Limb (tissue), 2 donors: ENCODE results near the gene TMEM63C.

Experiments used
- DNase-seq, 2 donors: peaks; one replicate each; pipeline ENCODE4 v3.0.0-alpha.2; 2016; ENCODE audit errors: extremely low spot score in 2 of 2

Gene TMEM63C

DNA sequence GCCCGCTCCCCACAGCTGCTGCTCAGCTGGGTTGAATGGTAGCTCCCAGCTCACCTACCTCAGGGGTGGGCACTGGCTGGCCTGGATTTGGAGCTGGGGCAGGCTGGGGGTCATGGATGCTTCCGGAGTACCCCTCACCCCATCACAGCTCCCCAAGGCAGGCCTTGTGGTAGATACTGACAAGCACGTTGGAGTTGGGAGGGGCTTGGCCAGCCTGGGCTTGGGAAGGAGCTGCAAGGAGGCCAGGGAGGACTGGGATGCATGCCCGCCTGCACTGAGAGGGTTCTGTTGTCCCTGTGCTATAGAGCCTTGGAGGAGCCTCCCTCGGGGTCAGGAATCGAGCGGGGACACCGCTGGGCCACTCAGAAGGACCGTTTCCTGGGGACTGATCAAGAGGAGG, 14.2 kb downstream of the TMEM63C start:
- no peak for DNase-seq

DNA sequence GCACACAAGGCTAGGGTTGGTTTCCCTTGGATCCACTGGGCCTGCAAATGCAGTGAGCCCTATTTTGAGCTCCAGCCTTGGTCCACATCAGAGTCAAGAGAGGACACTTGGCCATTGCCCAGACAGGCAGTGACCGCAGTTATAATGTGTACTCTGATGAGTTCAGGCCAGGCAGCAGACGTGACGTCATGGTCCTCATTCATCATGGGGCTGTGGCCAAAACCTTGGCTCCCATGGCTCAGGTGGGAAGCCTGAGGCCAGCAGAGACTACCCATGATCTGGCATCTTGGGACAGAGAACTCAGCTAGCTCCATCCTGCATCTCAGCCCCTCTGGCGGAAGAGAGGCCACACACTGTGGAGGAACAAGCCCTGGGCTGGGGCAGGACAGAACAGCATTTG, 16.4 kb downstream of the TMEM63C start:
- no peak for DNase-seq

DNA sequence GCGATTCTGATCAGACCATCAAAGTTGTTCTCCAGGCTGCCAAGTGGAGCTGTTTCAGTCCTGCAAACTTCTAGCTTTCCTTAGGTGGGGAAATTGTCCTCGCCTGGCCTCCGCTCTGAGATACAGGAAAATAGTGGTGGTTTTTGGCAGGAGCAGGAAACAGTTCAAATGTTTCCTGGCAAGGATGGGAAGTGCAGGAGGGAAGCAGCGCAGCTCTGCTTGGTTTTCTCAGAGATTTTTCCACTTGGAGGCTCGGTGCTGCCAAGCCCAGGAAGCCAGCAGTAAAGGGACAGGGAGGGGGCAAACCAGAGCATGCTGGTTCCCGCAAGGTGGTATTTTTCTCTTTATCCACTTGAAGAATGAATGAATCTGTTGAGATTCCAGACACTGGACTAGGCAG, 17.0 kb downstream of the TMEM63C start:
- DNase-seq: no peak

DNA sequence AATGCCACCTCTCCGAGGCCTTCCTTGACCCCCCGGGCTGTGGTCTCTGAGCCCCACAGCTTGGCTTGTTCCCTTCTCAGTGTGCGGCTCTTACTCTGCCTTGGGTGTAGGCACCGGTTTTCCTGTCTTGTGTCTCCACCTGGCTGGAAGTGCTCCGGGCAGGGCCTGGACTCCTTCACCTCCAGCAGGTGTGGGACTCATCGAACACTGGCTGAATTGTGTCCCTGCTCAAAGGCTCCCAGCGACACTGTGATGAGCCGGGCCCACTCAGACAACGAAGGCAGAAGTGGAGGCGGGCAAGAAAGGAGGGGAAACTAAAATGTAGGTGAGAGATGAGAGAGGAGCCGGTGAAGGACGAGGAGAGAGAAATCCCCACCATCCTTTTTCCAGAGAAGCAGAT, 18.0 kb downstream of the TMEM63C start:
- DNase-seq: no peak

DNA sequence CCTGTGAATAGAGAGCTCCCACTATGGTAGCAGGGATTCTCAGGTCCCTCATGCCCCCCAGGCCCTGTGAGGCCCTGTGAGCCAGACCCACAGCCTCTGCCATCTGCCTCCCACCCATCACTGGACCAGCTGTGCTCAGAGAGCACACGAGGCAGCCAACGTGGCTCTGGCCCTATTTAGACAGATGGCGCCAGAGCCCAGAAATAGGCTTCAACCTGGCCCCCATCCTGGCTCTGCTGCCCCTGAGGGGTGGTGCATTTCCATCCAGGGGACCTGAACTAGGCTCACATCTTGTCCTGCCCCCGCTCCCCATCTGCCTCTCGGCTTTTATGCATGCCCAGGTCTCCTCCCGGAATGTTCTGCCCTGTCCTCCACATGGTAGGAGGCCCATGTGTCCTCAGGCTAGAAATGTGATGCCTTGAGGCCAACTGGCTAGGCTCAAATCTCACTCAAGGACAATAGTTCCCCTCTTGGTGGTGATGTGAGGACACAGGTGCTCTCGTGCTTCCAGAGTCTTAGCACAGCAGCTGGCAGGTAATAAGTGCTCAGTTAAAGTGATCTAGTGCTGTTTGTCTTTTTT, 18.9 kb downstream of the TMEM63C start:
- no peak for DNase-seq

DNA sequence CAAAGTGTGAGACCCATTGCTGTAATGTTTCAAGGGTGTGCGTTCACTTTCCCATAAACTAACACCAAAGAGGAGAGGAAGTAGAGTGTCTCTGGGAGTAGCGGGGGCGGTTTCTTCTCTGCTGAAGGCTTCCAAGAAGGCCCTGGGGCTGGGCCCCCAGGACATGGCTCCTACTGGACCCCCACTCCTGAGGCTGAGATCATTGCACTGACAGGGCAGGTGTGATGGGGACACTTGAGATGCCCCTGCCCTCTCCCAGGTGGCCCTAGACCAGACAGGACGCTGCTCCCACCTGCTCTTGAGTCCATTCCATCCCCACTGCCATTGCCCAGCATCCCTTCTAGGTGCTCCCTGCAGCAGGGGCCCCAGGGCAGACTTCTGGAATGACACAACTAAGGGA, 20.1 kb downstream of the TMEM63C start:
- no peak for DNase-seq

DNA sequence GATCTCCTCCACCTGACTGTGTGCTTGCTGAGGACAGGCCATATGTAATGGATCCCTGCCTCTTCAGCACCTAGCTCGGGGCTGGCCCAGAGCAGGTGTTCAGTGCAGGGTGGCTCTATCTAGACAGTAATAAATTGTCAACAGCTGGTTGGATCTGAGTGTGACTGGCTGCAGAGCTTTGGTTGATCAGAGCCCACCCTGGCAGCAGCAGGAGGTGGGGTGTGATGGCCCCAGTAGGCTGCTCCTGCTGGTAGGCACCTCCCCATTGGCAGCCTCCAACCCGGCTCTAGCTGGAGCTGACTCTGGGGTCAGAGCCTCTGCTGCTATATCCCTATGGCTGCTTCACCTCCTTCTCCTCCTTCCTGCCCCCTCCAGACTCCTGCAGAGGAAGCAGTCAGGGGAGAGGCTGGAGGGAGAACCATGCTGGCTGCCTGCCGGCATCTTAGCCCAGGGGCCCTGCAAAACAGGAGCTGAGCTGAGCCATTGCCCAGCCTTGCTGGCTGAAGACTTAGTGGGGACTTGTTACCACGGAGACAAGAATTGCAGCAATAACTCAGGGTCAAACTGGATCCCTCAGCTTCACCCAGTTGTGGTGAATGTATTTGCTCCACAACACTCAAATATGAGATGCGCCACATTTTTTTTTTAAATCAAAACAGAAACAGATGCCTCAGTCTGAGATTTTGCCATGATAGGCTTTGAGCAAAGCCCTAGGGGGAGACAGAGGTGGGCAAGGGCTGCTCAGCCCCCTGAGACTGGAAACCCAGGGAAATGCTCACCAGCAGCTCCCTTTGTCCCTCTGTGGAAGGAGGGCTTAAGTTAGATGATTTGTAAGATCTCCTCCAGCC, 22.2 kb downstream of the TMEM63C start:
- DNase-seq: no peak

DNA sequence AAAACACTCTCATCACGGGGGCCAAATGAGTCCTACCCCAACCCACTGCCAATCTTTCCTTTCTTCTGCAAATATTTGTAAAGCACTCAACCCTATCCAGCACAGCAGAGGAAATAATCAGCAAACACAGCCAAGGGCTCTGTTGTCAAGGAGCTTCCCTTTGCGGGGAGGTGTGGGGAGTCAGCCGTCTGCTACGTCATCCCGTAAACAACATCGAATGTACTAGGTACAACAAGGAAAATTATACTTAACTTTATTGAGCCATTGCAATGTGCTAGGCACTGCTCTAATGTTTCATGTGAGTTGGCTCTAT, 22.8 kb downstream of the TMEM63C start:
- no peak for DNase-seq

DNA sequence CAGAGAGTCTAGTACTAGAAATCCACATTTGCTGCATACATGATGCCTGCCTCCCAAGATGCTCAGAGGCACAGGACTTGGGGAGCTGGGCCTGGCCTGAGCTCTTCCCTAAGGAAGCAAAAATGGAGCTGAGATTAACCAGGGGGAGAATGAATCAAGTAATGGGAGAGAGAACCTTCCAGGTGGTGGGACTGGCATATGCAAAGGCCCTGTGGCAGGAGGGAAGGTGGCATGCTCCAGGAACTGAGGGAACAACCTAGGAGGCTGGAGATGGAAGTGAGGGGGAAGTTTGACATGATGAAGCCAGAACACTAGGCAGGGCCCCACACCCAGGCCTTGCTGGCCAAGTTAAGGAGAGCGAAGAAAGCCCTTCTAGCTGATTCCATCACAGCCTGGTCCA, 23.3 kb downstream of the TMEM63C start:
- DNase-seq: no peak

DNA sequence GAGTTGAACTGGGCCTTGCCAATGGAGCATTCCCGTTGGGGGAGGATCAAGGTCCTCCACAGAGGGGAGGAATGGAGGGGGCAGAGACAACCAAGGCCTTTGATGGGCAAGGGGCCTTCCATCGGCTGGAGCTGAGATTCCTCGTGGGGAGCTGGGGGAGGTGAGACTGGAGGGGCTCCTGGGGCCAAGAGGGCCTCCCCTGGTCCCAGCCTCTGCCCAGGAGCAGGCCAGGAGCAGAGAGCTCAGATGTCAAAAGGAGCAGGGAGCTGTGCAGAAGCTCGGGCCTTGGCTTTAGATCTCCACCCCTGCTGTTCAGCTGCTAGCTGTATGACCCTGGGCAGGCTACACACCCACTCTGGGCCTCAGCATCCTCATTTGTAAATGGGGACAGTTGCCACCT, 24.0 kb downstream of the TMEM63C start:
- no peak for DNase-seq

DNA sequence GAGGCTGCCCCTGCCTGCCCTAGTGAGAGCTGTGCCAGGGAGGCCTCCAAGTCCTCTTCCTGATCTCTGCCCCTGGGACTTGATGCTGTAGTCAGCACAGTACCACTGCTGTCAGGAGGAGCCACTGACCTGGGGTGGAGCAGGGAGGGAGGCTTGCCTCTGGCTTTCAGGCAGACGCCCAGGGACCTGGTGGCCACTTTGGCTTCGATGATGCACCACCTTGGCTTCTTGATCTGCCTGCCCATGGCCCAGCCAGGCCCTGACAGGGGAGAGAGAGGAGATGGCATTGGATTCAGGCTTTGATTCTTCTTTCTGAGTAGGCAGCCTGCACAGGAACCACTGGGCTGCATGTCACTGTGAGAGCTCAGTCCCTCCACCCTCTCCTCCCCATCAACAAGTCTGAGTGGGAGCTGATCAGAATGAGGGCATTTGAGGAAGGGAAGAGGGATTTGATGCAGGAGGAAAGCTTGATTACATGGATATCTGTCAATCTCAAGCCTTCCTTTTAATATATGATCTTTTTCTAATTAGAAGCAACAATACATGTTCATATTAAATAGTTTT, 24.7 kb downstream of the TMEM63C start:
- no peak for DNase-seq

DNA sequence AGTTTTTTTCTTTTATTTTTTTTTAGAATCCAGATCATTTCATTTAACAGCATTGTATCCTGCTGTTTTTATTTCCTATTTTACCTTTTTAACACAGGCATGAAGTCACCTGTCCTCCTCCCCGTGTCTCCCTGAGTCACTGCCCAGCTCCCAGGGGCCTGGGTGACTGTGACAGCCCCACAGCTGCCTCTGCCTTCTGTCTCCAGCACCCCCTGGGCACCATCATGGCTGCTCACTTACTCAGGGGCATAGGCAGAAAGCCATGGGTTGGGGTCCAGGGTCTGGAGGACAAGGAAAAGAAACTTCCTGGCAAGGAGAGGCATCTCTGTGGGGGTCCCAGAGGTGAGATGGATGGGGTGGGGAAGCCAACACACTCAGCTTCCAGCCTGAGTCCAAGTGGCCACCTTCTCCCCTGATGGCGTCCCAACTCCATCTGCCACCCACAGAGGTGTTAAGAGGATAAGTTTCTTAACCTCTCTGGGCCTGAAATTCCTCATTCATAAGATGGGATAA, 25.3 kb downstream of the TMEM63C start:
- DNase-seq: no peak

DNA sequence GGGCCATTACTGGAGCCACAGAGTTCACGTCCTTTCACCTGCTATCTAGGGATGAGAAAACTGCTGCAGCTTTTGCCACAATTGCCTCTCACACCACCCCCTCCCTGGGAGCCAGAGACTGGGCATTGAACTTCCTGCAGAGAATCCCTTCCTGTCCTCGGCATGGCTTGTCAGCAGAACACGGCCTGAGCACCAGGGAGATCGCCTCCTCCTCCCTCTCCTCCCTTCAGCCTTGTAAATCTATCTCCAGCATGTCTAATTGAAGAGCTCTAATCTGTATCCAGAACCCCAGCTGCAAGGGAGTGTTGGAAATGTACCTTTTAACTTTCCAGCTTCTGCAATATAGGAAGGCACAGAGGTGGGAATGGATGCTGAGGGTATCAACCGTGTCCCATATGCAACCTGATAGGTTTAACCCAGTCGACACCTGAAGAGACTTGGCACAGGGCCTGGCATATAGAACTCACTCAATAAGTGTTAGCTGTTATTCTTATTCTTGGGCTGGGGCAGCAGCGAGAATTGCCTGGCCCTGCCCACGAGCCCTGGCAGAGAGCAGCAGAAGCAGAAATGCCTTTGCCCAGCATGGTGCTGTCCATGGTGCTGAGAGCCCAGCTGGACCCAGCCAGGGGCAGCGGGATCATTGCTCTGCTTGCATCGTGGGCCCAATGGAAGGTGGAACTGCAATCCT, 26.8 kb downstream of the TMEM63C start:
- peak; percentile 69 to 86 for DNase-seq

DNA sequence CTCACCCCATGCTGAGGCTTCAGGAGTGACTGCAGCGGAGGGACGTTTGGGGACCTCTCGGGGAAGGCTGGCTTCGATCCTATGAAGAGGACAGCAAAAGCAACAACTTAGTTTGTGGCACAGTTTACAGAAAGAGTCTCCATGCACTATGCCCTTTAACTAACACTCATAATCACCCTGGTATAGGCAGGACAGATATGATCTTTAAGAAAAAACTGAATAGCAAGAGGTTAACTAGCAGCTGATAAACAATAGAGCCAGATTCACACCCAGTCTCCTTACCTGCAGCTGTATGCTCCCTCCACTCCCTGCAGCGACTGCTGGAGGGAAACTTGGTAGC, 27.4 kb downstream of the TMEM63C start:
- DNase-seq: no peak

DNA sequence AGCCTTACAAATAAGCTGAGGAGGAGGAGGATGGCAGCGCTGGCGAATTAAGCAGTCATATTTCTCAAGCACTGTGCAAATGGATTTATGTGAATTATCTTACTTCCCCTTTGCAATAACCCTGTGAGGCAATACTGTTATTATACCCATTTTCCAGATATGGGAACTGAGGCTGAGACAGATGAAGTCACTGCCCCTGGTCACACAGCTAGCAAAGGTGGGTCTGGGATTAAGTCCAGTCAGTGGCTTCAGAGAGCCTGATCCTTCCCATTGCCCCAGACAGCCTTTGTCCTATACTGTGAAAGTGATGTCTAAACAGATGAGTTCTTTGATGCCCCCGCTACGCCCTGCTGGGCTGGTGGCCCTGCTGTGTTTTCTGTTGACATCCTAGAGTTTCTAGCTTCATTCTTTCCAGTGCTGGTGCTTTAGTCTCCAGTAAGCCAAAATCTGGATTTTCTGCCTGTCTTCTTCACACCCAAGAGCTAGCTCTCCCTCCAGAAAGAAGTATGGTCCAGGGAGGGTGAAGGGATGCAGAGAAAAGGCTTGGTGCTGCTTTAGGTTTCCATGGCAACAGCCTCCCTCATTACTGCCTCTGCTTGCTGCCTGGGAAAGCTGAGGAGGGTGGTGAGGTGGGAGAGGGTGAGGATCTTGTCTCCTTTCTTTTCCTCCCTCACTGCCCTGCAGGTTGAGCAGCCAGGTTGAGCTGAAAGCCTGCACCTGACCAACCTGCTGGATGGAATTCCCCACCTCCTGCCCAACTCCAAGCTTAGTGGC, 30.7 kb downstream of the TMEM63C start:
- no peak for DNase-seq

DNA sequence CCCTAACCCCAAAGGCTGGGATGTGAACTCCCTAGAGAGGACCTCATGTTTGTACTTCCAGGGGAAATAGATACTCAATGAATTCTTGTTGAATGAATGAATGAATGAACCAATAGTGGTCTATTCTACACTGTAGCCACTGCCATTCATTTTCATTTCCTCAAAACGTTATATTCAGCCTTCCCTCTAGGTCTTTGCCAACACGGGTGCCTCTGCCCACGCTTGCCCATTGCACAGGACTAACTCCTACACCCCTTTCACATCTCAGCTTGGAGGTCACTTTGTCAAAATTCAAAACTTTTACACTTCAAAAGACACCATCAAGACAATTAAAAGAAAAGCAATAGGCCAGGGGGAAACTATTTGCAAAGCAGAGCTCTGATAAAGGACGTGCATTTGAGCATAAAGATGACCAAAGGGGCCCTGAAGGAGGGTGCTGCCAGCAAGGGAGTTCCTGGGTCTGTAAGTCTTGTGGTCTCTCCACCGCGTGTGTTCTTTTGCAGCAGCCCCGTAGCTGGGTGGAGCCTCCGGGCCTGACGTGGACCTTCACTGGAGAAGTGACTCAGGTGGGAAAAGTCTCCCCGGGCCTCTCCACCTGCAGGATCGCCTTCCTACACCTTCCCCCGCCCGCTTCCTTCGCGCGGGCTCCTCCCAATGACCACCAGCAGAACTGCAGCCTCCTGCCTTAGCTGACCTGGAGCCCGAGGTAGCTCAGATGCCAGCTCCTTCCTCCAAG, 31.5 kb downstream of the TMEM63C start:
- DNase-seq: peak in 1 of 2 donors; percentile 58

DNA sequence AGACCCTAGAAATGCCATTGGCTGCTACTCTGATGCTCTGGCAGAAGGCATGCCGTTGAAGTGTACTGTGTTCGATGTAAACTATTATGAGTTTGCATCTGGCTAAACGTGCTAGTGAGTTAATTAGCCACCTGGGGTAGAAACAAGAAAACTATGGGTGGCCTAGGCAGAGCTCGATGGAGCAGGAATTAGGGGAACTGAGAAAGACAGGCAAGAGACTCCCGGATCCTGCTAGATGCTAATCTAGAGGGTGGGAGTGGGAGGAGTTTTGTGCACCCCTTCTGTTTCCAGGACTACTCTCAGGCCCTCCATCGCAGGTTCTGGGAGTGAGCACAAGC, 32.0 kb downstream of the TMEM63C start:
- DNase-seq: no peak

DNA sequence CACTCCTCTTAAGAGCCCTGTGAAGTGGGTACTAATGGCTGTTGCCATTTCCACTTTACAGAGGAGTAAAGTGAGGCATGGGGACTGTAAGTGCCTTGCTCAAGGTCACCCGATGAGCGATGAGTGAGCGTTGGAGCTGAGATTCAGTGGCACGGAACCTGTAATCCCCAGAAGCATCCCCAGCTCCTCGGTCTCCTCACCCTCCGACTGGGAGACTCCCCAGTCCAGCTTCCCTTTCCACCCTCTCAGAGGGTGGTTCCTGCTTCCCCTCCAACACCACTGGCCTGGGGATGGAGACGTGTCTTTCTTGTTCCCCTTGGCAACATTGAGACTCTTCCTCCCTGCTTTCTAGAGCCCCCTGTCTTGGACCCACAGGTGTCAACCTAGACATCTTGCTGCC, 32.6 kb downstream of the TMEM63C start:
- DNase-seq: no peak

DNA sequence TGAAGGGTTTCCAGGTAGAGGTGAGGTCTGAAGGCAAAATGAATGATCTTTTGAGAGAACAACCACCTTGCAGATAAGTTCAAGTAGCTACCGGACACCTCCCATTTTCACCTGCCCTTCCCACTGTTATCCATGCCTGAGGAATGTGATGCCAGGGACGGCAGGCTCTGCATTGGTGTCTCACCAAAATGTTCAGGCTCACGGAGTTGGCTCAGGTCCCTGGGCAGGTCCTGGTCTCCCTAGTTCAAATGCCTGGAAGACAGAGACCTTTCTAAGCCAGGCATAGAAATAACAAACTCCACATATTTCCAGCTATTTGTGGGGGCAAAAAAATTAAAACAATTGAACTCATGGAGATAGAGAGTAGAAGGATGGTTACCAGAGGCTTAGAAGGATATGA, 36.0 kb downstream of the TMEM63C start:
- DNase-seq: no peak

DNA sequence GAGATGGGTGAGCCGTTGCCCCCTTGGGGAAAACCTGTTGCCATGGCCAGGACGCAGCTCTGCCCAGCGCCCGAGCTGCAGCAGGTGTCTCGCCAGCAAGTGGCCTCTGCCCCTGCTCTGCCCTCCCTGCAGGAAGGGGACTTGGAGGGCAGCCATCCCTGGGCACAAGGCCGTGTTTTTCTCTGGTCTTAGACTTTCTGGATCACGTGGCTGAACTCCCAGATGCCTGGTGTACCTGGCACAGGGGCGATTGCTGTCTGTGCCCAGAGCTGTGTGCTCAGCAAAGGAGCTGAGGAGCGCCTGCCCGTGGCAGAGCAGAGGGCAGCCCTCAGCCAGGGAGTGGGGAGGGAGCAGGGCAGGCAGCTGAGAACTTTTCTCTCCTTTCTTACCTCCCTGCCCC, 38.0 kb downstream of the TMEM63C start:
- no peak for DNase-seq
